T-helper 2 cell treated with Interferon-gamma antibody and Interleukin-4, amounts not matched to agents 5 μg/mL and 100 μg/mL, for 36 hours (primary cell): Measurements from ENCODE around the gene PTPRC.
A peak's percentile ranks its signal among the peaks of the same experiment; 100 is the strongest.

ENCODE experiments used
- DNase-seq: peaks from one replicate; pipeline ENCODE4 v3.0.0; 2021; ENCODE audit warnings: low spot score
- H3K27ac Mint-ChIP-seq: one replicate; pipeline ENCODE4 v1.8.0; 2021; ENCODE audit warnings: mild to moderate bottlenecking, mixed read lengths
- H3K27me3 Mint-ChIP-seq: one replicate; pipeline ENCODE4 v1.8.0; 2021; ENCODE audit warnings: low read depth, mixed read lengths
- H3K36me3 Mint-ChIP-seq: one replicate; pipeline ENCODE4 v1.8.0; 2021; ENCODE audit warnings: low read depth, mixed read lengths
- H3K4me1 Mint-ChIP-seq: one replicate; pipeline ENCODE4 v1.8.0; 2021; ENCODE audit warnings: low read depth, mixed read lengths
- H3K4me3 Mint-ChIP-seq: one replicate; pipeline ENCODE4 v1.8.0; 2022; ENCODE audit warnings: mild to moderate bottlenecking, moderate library complexity, mixed read lengths
- H3K9me3 Mint-ChIP-seq: one replicate; pipeline ENCODE4 v1.8.0; 2021; ENCODE audit warnings: mixed read lengths

PTPRC gene

DNA sequence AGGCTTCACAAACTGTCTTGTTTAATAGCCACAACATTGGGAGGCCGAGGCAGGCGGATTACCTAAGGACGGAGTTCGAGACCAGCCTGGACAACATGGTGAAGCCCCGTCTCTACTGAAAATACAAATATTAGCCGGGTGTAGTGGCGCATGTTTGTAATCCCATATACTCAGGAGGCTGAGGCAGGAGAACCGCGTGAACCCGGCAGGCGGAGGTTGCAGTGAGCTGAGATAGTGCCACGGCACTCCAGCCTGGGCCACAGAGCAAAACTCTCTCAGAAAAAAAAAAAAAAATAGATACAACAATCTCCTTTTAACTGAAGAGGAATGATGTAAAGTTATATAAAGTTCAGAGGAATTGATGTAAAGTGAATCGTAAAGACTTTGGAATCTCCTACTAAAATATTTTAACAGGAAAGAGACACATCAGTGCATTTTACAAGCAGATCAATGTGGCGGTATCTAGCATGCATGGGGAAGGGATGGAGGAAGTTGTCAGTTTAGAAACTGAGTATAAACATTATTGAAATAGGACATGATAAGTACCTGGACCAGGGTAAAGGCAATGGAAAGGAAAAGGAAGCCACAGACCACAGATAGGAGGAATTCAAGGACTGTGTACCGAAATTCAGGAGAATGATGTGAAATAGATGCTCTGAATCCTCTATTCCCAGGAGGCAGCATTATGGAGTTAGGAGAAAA, 41.5 kb downstream of the PTPRC start:
- Mint-ChIP-seq H3K9me3 (no peaks in the 10 kb centered on the region), H3K36me3 (peaks cover 65% of the 10 kb centered on the region), H3K27me3 (no peaks in the 10 kb centered on the region), H3K4me1 (peaks cover 77% of the 10 kb centered on the region), H3K4me3 (peak overlapping the region; percentile 73), H3K27ac (peak overlapping the region; percentile 86)
- DNase-seq: no peak

DNA sequence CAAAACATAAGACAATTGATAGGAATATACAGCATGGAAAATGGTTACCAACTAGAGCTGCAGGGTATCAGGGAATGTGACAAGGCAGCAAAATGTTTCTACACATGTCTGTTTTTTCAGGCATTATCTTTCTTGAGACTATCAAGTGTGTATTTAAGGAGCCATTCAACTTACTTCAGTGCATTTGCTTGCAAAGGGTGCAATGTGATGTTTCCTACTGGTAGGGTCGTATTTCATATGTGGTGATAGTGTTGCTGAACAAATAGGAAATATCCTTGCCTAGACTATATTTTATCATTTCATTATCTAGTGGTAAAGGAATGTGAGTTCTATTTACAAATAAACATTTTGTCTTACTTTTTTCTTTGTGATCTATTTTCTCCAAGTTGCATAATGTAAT, 42.4 kb downstream of the PTPRC start:
- H3K27ac Mint-ChIP-seq: peak overlapping the region; percentile 94
- DNase-seq: no peak
- H3K9me3 Mint-ChIP-seq: no peaks in the 10 kb centered on the region
- H3K36me3 Mint-ChIP-seq: peaks cover 62% of the 10 kb centered on the region
- peak overlapping the region; percentile 66 for H3K4me3 Mint-ChIP-seq
- H3K27me3 Mint-ChIP-seq: no peaks in the 10 kb centered on the region
- H3K4me1 Mint-ChIP-seq: peaks cover 76% of the 10 kb centered on the region

DNA sequence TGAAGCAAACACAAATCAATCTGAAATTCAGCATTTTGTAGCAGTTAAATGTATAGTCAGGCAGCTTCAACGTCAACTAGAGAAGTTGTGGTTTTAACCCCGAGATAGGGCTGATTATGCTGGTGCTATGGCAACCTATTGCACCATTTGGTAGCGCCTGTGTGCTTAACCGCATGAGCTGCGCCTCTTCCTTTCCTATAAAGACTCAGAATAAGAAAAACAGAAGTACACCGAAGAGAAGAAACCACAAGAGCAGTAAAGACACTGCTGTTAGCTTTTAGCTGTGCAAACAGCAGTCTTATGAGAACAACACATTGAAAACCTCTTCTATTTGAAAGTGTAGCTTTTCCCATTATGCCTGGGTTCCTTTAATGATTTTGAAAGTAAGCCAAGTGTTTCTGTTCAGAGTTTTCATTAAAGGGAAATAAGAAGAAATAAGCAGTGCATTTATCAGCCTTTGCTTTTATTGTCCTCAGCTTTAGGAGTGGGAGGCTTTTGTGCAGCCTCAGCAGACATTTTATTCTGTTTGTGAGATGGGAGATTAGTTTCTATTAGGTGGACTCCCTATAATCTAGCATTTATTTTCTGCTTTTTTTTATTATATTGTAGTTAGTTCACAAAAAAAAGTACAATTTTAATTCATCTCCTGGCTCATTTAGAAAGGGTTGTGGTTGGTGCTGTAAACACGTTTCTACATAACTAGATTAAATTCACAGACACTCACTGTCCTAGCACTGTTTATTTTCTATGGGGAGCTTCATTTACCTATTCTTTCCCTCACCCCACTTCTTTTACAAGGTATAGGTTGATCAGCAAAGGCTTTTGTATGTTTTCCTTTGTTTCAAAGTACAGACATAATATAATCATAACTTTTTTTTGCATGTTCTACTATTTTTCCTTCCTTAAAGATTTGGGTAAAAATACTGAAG, 43.3 kb downstream of the PTPRC start:
- Mint-ChIP-seq H3K4me3 (peak overlapping the region; percentile 85), H3K27ac (peak overlapping the region; percentile 94), H3K4me1 (peaks cover 76% of the 10 kb centered on the region), H3K9me3 (no peaks in the 10 kb centered on the region), H3K36me3 (peaks cover 63% of the 10 kb centered on the region), H3K27me3 (no peaks in the 10 kb centered on the region)
- peak; percentile 87 for DNase-seq

- peaks cover 69% of the 10 kb centered on the region for H3K4me1 Mint-ChIP-seq
- H3K27ac Mint-ChIP-seq: peak overlapping the region; percentile 94
- H3K4me3 Mint-ChIP-seq: peak overlapping the region; percentile 85
- no peaks in the 10 kb centered on the region for H3K9me3 Mint-ChIP-seq
- H3K27me3 Mint-ChIP-seq: no peaks in the 10 kb centered on the region
- peaks cover 57% of the 10 kb centered on the region for H3K36me3 Mint-ChIP-seq
- no peak for DNase-seq
Observed at GRCh38 chr1:198682850-198683249, 44.0 kb downstream of the PTPRC start.

GRCh38 chr1:198683449-198683848, 44.6 kb downstream of the PTPRC start:
- Mint-ChIP-seq H3K27me3 (no peaks in the 10 kb centered on the region), H3K27ac (peak overlapping the region; percentile 94), H3K36me3 (peaks cover 54% of the 10 kb centered on the region), H3K9me3 (no peaks in the 10 kb centered on the region), H3K4me1 (peaks cover 68% of the 10 kb centered on the region), H3K4me3 (peak overlapping the region; percentile 85)
- no peak for DNase-seq

GRCh38 chr1:198686069-198686728, 47.4 kb downstream of the PTPRC start:
- H3K4me1 Mint-ChIP-seq: peaks cover 76% of the 10 kb centered on the region
- no peaks in the 10 kb centered on the region for H3K27me3 Mint-ChIP-seq
- H3K36me3 Mint-ChIP-seq: peaks cover 46% of the 10 kb centered on the region
- H3K9me3 Mint-ChIP-seq: no peaks in the 10 kb centered on the region
- peak overlapping the region; percentile 71 for H3K4me3 Mint-ChIP-seq
- no peak for DNase-seq
- H3K27ac Mint-ChIP-seq: peak overlapping the region; percentile 32

- Mint-ChIP-seq H3K4me3 (no peak overlapping the region), H3K4me1 (peaks cover 74% of the 10 kb centered on the region), H3K27ac (no peak overlapping the region), H3K27me3 (no peaks in the 10 kb centered on the region), H3K9me3 (no peaks in the 10 kb centered on the region), H3K36me3 (peaks cover 51% of the 10 kb centered on the region)
- no peak for DNase-seq
Observed at GRCh38 chr1:198687429-198687828, 48.6 kb downstream of the PTPRC start.

GRCh38 chr1:198691063-198691462, 52.2 kb downstream of the PTPRC start:
- DNase-seq: no peak
- Mint-ChIP-seq H3K27ac (peak overlapping the region; percentile 7), H3K4me3 (no peak overlapping the region), H3K36me3 (peaks cover 56% of the 10 kb centered on the region), H3K9me3 (no peaks in the 10 kb centered on the region), H3K27me3 (no peaks in the 10 kb centered on the region), H3K4me1 (peaks cover 62% of the 10 kb centered on the region)

DNA sequence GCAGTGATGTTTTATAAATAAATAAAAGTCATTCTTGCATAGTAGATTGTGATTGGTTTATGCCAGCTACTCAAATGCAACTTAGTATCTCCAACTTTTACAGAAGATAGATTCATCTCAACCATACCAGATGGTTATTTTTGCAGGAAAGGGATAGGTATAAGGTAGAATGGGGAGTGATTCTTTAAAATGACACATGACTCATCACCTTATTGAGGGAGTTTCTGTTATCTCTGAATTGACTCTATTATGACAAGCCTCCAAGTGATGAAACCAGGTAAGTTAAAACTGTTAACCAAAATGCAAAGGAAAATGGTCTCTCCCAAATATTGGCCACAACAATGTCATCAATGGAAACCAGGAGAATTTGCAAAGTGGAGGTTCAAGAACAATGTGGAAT, 54.5 kb downstream of the PTPRC start:
- H3K27ac Mint-ChIP-seq: peak overlapping the region; percentile 37
- H3K36me3 Mint-ChIP-seq: peaks cover 64% of the 10 kb centered on the region
- H3K27me3 Mint-ChIP-seq: no peaks in the 10 kb centered on the region
- H3K4me3 Mint-ChIP-seq: no peak overlapping the region
- peaks cover 64% of the 10 kb centered on the region for H3K4me1 Mint-ChIP-seq
- no peak for DNase-seq
- H3K9me3 Mint-ChIP-seq: no peaks in the 10 kb centered on the region

DNA sequence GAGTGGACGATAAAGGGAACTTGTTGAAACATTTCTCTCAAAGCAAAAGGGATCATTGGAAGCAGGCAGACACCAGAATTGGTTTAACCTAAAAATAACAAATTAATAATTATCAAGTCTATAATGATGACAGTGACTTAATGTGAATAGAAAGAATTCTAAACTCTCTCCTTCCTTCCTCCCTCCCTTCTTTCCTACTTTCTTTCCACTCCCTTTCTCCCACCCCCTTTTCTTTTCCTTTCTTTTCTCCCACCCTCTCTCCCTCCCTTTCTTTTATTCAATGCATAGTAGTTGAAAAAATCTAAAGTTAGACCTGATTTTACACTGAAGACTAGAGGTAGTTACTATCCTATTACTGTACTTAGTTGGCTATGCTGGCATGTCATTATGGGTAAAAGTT, 55.7 kb downstream of the PTPRC start:
- no peak for DNase-seq
- Mint-ChIP-seq H3K9me3 (no peaks in the 10 kb centered on the region), H3K4me1 (peaks cover 62% of the 10 kb centered on the region), H3K27ac (no peak overlapping the region), H3K36me3 (peaks cover 72% of the 10 kb centered on the region), H3K27me3 (no peaks in the 10 kb centered on the region), H3K4me3 (no peak overlapping the region)

- H3K9me3 Mint-ChIP-seq: no peaks in the 10 kb centered on the region
- peaks cover 77% of the 10 kb centered on the region for H3K36me3 Mint-ChIP-seq
- no peaks in the 10 kb centered on the region for H3K27me3 Mint-ChIP-seq
- peak overlapping the region; percentile 17 for H3K4me3 Mint-ChIP-seq
- peaks cover 63% of the 10 kb centered on the region for H3K4me1 Mint-ChIP-seq
- H3K27ac Mint-ChIP-seq: peak overlapping the region; percentile 56
- DNase-seq: no peak
Observed at GRCh38 chr1:198696211-198696610, 57.4 kb downstream of the PTPRC start.

DNA sequence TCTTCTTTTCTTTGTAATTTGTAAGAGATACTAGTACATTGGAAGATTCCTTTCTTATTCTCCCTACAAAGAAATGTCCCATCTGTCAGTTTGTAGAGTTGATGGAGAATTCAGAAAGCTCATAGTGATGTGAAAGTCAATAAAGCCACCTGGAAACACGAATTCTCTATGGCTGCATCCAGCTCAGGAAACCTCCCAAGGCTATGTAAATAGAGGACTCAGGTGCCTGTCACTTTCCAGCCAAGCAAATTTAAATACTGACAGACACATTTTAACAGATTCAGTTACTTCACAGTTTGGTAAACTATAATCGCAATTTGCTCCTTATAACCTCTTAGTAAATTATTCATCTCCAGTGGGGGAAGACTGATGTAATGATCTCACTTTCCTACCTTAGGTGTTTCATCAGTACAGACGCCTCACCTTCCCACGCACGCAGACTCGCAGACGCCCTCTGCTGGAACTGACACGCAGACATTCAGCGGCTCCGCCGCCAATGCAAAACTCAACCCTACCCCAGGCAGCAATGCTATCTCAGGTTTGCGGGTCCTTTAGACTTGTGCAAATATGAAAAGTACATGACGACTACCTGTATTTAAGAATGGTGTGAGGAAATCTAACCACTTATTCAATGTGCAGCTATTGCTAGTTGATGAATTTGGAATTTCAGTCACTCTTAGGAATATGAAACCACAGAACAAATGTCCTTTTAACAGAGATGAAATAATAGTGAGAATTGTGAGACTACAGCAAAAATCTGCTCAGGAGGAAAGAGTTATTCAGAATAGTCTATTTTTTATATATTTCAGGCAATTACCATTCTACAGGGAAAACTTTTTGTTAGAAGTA, 60.6 kb downstream of the PTPRC start:
- no peaks in the 10 kb centered on the region for H3K9me3 Mint-ChIP-seq
- H3K4me3 Mint-ChIP-seq: no peak overlapping the region
- H3K4me1 Mint-ChIP-seq: peaks cover 64% of the 10 kb centered on the region
- H3K27ac Mint-ChIP-seq: peak overlapping the region; percentile 27
- DNase-seq: no peak
- H3K36me3 Mint-ChIP-seq: peaks cover 77% of the 10 kb centered on the region
- no peaks in the 10 kb centered on the region for H3K27me3 Mint-ChIP-seq

GRCh38 chr1:198700016-198700392, 61.2 kb downstream of the PTPRC start:
- peaks cover 66% of the 10 kb centered on the region for H3K4me1 Mint-ChIP-seq
- H3K4me3 Mint-ChIP-seq: no peak overlapping the region

More at GRCh38 chr1:198700016-198700392, 61.2 kb downstream of the PTPRC start:
- Mint-ChIP-seq H3K9me3 (no peaks in the 10 kb centered on the region), H3K36me3 (peaks cover 78% of the 10 kb centered on the region), H3K27me3 (no peaks in the 10 kb centered on the region), H3K27ac (no peak overlapping the region)
- DNase-seq: no peak
